Spleen (tissue), 11 donors: Measurements from ENCODE around the gene TLCD3A. TPM values are rescaled to one million over a fixed set of nuclear protein-coding genes. Genes with fewer than 3 reads are reported as not detected.
"Not testable (repeated sequence)": the region's sequence is repeated elsewhere in the genome, so short reads cannot be mapped to it uniquely, and the experiment has no call there.

Source experiments
- DNase-seq: peaks from one replicate; pipeline ENCODE4 v3.0.0-alpha.2; 2020
- H3K27ac ChIP-seq, 8 donors: fragments of 200-600 bp; sonication (generic) in 7 of 8; 1 replicate in 4 of 8; 2 replicates in 4 of 8; pipeline versions ENCODE4 v1.5.0 to v1.8.0; 2016 to 2021; ENCODE audit warnings: inconsistent platforms in 4 of 8, mild to moderate bottlenecking in 4 of 8, moderate library complexity in 1 of 8
- H3K27me3 ChIP-seq, 7 donors: fragments of 200-600 bp; sonication (generic) in 6 of 7; replicated peaks in 1 of 7; 1 replicate in 4 of 7; 2 replicates in 3 of 7; pipeline versions ENCODE4 v1.5.0 to v1.8.0; 2016 to 2021; ENCODE audit warnings: inconsistent platforms in 3 of 7, mild to moderate bottlenecking in 1 of 7
- H3K36me3 ChIP-seq, 6 donors: fragments of 200-600 bp; sonication (generic) in 5 of 6; 1 replicate in 4 of 6; 2 replicates in 2 of 6; pipeline versions ENCODE4 v1.5.0 to v1.8.0; 2016 to 2021; ENCODE audit warnings: inconsistent platforms in 2 of 6
- H3K4me1 ChIP-seq, 6 donors: fragments of 200-600 bp; sonication (generic) in 5 of 6; 1 replicate in 3 of 6; 2 replicates in 3 of 6; pipeline versions ENCODE4 v1.5.0 to v1.8.0; 2016 to 2021; ENCODE audit warnings: inconsistent platforms in 3 of 6
- H3K4me3 ChIP-seq, 8 donors: fragments of 200-600 bp; sonication (generic) in 7 of 8; 1 replicate in 4 of 8; 2 replicates in 4 of 8; pipeline versions ENCODE4 v1.5.0 to v1.8.0; 2016 to 2021; ENCODE audit warnings: inconsistent platforms in 4 of 8, mild to moderate bottlenecking in 4 of 8, moderate library complexity in 2 of 8
- H3K9me3 ChIP-seq, 8 donors: fragments of 200-600 bp; sonication (generic) in 7 of 8; 1 replicate in 4 of 8; 2 replicates in 4 of 8; pipeline versions ENCODE4 v1.5.0 to v1.8.0; 2016 to 2021; ENCODE audit warnings: inconsistent platforms in 4 of 8
- POLR2A ChIP-seq, 3 donors: fragments of 450-650 bp; IDR thresholded peaks; one replicate each; pipeline ENCODE4 v1.5.1; 2017; ENCODE audit warnings: antibody characterized with exemption in 3 of 3, mild to moderate bottlenecking in 1 of 3
- POLR2AphosphoS5 ChIP-seq, 3 donors: sonication (generic); formaldehyde crosslinking; IDR thresholded peaks; one replicate each; pipeline ENCODE4 v1.5.1; 2017; ENCODE audit warnings: antibody characterized with exemption in 3 of 3
- WGBS, 5 donors: extraction: QIAGEN DNeasy Blood & Tissue Kit in 3 of 5; methylation state at CpG; one replicate each; pipeline versions ENCODE4 v1.1.5 to v1.1.7; 2013 to 2018; 5-methylcytosine and 5-hydroxymethylcytosine counted together
- intact Hi-C: fragments of 100-400 bp; cut with DNase I; formaldehyde crosslinking; loops from one replicate; pipeline ENCODE4 v1.15.0; 2023; ENCODE audit warnings: low total_unique reads
- polyA plus RNA-seq, 3 donors: library from polyadenylated mRNA; stranded (reverse); fragments of 200-250 nt; gene quantifications; one replicate each; pipeline ENCODE4 v1.2.1, GENCODE V29; 2013
- total RNA-seq, 7 donors: library from RNA; depleted of rRNA in 3 of 7; stranded (reverse); fragments of >200 nt in 3 of 7; fragmentation: NEBNext Ultra II Directional in 4 of 7; extraction: Animal tissue kit (Norgen Biotek cat#: 25700) in 4 of 7; gene quantifications; one replicate each; pipeline versions ENCODE4 v1.1.0 to v1.2.1, GENCODE V29; 2016 to 2021
- TF ChIP-seq, protein P1 (sequence below), 11 experiments: fragments of 200-600 bp in 7 of 11; fragments of 450-650 bp in 4 of 11; sonication (generic) in 4 of 11; IDR thresholded peaks in 8 of 11; conservative IDR thresholded peaks in 3 of 11; 1 replicate in 7 of 11; 2 replicates in 4 of 11; pipeline versions ENCODE4 v1.4.0 to v1.8.0; 2016 to 2021; ENCODE audit warnings: antibody characterized with exemption in 11 of 11, inconsistent platforms in 4 of 11, mild to moderate bottlenecking in 1 of 11
- donor health status: healthy with polysubstance abuse.
- donor health status: DM: no; HTN: no; CAD: no; lungs with moderate emphysema.
- donor health status: DM: no; HTN: no; CAD: no.
- donor health status: Bipolar disorder and iron deficiency.
- donor health status: healthy.
- donor health status: DM: no; HTN: no; CAD: no.
- donor health status: DM: yes; HTN: yes; CAD: no.

Gene TLCD3A
- total and polyA plus RNA-seq, 10 donors, result 0.96 to 5.8 (median 4.0) TPM

DNA sequence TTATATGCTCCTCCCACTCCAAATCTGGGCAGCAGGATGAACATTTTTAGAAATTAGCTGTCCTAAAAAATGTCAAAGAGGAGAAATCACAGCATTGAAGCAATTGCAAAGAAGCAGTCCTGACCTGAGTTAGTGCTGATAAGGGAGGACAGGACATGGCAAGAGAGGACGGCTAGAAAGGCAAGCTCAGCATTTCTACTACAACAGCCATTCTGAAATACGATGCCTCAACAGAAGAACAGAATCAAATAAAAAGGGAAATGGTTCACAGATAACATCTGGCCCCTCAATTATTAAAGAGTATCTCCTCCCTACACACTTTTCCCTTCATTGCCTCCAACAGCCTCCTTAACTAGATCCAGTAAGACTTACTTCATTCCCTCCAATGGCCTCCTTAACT lies 36.0 kb upstream of the TLCD3A start:
- intact Hi-C loops, result no loop called here
- Histone ChIP-seq H3K27me3 (no peaks in the 10 kb centered on the region), H3K27ac (peak overlapping the region in 6 of 8 donors; percentile 31 to 71 (median 56)), H3K4me3 (no peak overlapping the region), H3K36me3 (peaks cover 0 to 84% (median 56%) of the 10 kb centered on the region in 6 donors), H3K9me3 (no peaks in the 10 kb centered on the region), H3K4me1 (peaks cover 0 to 50% (median 19%) of the 10 kb centered on the region in 6 donors)
- no peak for DNase-seq
- WGBS, 5 donors, result 51 to 82% (median 60%) methylated on average over 2 of the region's 2 CpGs
- TF ChIP-seq, protein P1, sequence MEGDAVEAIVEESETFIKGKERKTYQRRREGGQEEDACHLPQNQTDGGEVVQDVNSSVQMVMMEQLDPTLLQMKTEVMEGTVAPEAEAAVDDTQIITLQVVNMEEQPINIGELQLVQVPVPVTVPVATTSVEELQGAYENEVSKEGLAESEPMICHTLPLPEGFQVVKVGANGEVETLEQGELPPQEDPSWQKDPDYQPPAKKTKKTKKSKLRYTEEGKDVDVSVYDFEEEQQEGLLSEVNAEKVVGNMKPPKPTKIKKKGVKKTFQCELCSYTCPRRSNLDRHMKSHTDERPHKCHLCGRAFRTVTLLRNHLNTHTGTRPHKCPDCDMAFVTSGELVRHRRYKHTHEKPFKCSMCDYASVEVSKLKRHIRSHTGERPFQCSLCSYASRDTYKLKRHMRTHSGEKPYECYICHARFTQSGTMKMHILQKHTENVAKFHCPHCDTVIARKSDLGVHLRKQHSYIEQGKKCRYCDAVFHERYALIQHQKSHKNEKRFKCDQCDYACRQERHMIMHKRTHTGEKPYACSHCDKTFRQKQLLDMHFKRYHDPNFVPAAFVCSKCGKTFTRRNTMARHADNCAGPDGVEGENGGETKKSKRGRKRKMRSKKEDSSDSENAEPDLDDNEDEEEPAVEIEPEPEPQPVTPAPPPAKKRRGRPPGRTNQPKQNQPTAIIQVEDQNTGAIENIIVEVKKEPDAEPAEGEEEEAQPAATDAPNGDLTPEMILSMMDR (IDR thresholded peaks at IDR 0.05 in 8 of 11, conservative IDR thresholded peaks at IDR 0.05 in 3 of 11), result no peak
- TF ChIP-seq POLR2AphosphoS5 (IDR thresholded peaks at IDR 0.05), result no peak
- no peak for TF ChIP-seq POLR2A (IDR thresholded peaks at IDR 0.05)

DNA sequence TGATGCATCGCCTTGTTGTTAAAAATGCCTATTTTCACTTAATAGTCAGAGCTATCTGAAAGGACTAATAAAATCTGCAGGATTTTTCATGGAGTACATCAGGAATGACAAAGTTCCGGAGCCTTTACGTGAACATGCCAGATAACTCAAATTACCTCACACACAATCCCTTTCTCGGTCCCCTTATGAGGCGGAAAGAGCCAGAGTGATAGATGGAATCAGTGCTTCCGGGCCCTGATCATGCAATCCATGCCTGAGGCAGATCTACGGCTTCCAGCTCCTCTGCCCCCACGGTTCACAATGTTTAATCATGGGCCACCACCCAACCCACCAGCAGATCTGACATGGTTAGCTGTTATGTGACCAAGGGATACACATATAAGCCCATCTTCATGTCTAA lies 34.7 kb upstream of the TLCD3A start:
- Histone ChIP-seq H3K4me3 (no peak overlapping the region), H3K27ac (peak overlapping the region in 2 of 8 donors; percentile 5 to 62), H3K36me3 (peaks cover 0 to 84% (median 50%) of the 10 kb centered on the region in 6 donors), H3K27me3 (no peaks in the 10 kb centered on the region), H3K9me3 (no peaks in the 10 kb centered on the region), H3K4me1 (peaks cover 0 to 50% (median 19%) of the 10 kb centered on the region in 6 donors)
- intact Hi-C loops, result no loop called here
- WGBS, 5 donors, result 88 to 97% (median 94%) methylated on average over 8 of the region's 8 CpGs
- no peak for DNase-seq
- TF ChIP-seq POLR2AphosphoS5 (IDR thresholded peaks at IDR 0.05), result no peak
- TF ChIP-seq POLR2A (IDR thresholded peaks at IDR 0.05), result no peak
- TF ChIP-seq, protein P1 (IDR thresholded peaks at IDR 0.05 in 8 of 11, conservative IDR thresholded peaks at IDR 0.05 in 3 of 11), result no peak

DNA sequence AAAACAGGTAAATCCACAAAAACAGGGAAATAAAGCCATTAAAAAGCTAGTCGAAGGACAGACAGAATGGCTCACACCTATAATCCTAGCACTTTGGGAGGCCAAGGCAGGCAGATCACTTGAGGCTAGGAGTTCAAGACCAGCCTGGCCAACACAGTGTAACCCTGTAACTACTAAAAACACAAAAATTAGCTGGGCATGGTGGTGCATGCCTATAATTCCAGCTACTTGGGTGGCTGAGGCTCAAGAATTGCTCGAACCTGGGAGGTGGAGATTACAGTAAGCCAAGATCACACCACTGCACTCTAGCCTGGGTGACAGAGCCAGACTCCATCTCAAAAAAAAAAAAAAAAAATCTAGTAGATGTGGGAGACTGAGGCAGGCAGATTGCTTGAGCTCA lies 34.3 kb upstream of the TLCD3A start:
- H3K27me3 ChIP-seq, DNase-seq, H3K4me3 ChIP-seq, intact Hi-C loops, H3K9me3 ChIP-seq: not testable (repeated sequence)
- WGBS, 5 donors, result 91 to 98% (median 96%) methylated on average over 2 of the region's 2 CpGs
- H3K4me1 ChIP-seq, result peaks cover 0 to 50% (median 19%) of the 10 kb centered on the region in 6 donors
- H3K36me3 ChIP-seq, result peaks cover 0 to 84% (median 47%) of the 10 kb centered on the region in 6 donors
- H3K27ac ChIP-seq, result peak overlapping the region in 2 of 8 donors; percentile 5 to 62

DNA sequence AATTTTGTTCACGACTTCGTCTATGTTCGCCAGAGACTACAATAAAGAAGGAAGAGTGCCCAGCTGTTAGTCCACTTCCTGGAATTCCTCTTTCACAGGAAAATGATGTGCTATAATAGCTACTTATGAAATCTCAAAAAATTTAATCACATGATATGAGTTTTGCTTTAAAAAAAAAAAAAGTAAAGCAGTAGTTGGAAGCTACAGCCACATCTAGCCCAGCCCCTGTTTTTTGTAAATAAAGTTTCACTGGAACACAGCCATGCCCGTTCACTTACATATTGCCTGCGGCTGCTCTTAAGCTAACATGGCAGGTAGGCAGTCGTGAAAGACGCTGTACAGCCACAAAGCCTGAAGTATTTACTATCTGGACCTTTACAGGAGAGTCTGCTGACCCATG lies 33.1 kb upstream of the TLCD3A start:
- Histone ChIP-seq H3K36me3 (peaks cover 0 to 73% (median 35%) of the 10 kb centered on the region in 6 donors), H3K4me3 (peak overlapping the region in 1 of 8 donors; percentile 8), H3K27me3 (no peaks in the 10 kb centered on the region), H3K4me1 (peaks cover 0 to 56% (median 19%) of the 10 kb centered on the region in 6 donors), H3K27ac (peak overlapping the region in 5 of 8 donors; percentile 28 to 51 (median 34)), H3K9me3 (no peaks in the 10 kb centered on the region)
- no peak for DNase-seq
- intact Hi-C loops, result no loop called here
- no peak for TF ChIP-seq POLR2A (IDR thresholded peaks at IDR 0.05)
- no peak for TF ChIP-seq POLR2AphosphoS5 (IDR thresholded peaks at IDR 0.05)
- TF ChIP-seq, protein P1 (IDR thresholded peaks at IDR 0.05 in 8 of 11, conservative IDR thresholded peaks at IDR 0.05 in 3 of 11), result no peak
- 54 to 72% (median 58%) methylated on average over 7 of the region's 7 CpGs for WGBS, 5 donors
